GM19025 (cell line): ENCODE measurements around the gene AFF3.
"Not testable (repeated sequence)": the region's sequence is repeated elsewhere in the genome, so short reads cannot be mapped to it uniquely, and the experiment has no call there.

Experiments
- ATAC-seq: cut with Tn5 transposase; IDR thresholded peaks from one replicate; pipeline ENCODE4 v1.9.1; 2021; ENCODE audit warnings: mild to moderate bottlenecking, low read depth, moderate library complexity; ENCODE audit not compliant: unreplicated experiment

The AFF3 gene

DNA sequence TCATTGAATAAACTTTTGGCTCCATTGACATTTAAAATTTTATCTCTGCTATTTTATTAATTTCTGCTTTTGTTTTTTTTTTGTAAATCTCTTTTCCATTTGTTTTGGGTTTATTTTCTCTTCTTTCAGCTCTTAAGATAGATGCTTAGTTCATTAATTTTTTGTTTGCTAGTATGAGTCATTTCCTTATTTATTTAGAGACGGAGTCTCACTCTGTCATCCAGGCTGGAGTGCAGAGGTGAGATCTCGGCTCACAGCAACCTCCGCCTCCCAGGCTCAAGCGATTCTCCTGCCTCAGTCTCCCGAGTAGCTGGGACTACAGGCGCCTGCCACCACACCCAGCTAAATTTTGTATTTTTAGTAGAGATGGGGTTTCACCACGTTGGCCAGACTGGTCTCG lies 407.1 kb downstream of the AFF3 start:
- not testable (repeated sequence) for ATAC-seq

DNA sequence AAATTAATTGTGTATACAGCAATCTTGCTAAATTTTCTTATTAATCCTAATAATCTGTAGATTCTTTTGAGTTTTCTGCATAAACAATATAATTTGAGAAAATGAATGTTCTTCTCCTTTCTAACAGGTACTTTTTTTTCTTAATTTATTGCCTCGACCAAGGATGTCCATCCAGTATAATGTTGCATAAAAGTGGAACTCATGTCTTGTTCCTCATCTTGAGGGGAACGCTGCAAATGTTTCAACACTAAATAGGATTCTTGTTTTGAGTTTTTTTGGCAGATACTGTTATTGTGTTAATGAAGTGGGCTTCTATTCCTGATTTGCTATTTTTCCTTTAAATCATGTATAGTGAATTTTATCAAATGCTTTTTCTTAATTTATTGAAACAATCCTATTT lies 408.2 kb downstream of the AFF3 start:
- ATAC-seq = no peak

GRCh38 chr2:99729104-99730025 lies 413.0 kb downstream of the AFF3 start:
- ATAC-seq = no peak

- no peak for ATAC-seq
Measured at GRCh38 chr2:99728166-99728565, 414.2 kb downstream of the AFF3 start.

DNA sequence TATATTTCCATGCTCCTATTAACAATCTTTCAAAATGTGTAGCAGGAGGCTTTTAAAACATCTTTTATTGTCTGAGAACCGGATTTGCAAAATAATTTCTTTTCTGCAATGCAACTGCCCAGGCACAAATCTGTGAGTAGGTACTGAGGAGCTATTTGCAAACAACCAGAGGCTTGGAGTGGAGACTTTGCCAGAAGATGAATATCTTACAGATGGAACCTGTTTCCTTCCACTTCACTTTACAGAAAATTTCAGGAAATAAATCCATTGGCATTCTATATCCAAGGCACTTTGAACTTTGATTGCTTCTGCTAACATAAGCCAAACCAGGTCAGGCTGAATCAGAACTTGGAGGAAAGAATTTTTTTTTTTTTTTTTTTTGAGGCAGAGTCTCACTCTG lies 415.2 kb downstream of the AFF3 start:
- ATAC-seq = no peak

DNA sequence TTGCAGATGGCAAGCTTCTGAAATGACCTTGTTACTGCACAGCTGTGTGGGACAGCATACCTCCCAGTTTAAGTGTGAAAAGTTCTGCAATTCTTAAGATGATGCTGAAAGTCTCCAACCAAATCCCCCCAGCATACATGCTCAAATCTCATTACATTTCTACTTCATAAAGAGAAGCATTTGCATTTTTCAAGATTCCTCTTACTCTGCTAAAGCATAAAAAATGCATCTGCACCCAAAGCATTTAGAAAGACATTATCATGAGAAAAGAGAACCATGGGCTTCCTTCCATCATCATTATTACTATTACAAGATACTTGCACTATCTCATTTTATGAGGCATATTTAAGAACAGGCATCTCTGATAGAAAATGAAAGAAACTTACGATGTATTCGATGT lies 415.7 kb downstream of the AFF3 start:
- no peak for ATAC-seq

DNA sequence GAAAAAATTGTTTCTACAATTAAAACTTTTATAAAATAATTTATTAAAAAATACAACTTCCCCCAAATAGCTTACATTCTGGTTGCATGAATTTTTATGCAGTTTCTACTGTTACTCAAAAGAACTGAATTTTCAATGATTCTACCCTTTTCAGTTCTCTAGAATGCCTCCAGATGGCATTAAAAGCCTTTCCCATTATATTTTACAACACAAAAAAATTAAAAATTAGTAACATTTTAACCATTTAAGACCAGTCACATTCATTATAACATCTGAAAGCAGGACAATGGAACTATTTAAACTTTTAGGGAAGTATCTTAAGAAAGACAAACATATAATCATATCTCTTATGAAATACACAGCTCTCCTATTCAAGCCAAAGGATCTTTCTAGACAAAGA lies 416.6 kb downstream of the AFF3 start:
- no peak for ATAC-seq

DNA sequence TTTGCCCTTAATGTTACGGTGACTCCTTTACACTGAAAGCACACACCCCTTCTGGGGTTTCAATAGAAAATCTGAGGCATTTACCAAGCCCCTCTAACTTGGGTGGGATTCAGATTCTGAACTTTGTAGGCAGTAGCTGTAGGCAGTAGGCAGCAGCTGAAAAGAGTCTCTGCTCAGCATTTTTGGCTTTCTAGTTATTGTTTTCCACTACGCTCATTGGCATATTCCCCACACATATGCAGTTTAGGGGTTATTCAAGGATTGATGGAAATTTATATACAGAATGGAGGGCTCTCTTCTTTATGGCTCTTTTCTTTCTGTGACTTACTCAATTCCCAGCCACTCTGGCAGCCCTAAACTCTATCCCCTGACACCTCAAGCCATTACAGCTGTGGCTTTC lies 419.9 kb downstream of the AFF3 start:
- no peak for ATAC-seq

GRCh38 chr2:99719102-99719501 lies 423.3 kb downstream of the AFF3 start:
- no peak for ATAC-seq

- ATAC-seq = no peak
Measured at GRCh38 chr2:99715956-99716355, 426.4 kb downstream of the AFF3 start.

DNA sequence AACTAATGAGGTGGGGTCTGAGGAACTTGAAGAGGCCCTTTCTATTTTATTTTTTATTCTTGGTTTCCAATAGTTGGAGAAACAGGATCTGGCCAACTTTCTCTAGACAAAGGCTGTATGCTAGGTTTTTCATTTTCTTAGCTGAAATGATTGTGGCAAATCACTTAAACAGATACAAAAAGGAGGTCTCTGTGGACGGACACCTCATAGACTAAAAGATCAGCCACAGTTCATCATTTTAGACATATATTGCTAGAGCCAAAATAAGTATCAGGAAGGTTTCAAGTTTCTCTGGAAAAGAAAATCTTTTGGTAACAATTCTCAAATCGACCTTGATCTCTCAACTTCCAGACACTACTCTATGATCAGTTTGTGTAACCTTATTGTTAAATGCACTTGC lies 428.0 kb downstream of the AFF3 start:
- ATAC-seq = no peak

DNA sequence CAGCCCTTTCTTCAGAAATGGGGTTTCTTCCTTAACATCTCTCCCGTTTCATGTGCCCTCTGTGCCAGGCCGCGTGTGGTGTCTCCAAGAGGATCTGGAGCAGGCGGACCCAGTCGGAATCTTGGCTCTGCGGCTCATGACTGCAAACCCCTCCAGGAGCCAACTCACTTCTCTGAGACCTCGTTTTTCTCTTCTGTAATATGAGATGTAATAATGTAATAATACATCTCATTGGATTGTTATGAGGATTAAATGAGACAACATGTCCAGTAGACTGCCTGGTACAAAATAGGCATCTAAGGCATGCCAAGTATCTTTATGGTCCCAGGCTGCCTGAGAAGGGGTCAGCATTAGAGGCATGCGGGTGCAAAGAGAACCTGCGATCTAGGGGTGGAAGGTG lies 431.2 kb downstream of the AFF3 start:
- no peak for ATAC-seq

- ATAC-seq = no peak
Measured at GRCh38 chr2:99710721-99711120, 431.7 kb downstream of the AFF3 start.

- no peak for ATAC-seq
Measured at GRCh38 chr2:99709229-99709628, 433.2 kb downstream of the AFF3 start.

DNA sequence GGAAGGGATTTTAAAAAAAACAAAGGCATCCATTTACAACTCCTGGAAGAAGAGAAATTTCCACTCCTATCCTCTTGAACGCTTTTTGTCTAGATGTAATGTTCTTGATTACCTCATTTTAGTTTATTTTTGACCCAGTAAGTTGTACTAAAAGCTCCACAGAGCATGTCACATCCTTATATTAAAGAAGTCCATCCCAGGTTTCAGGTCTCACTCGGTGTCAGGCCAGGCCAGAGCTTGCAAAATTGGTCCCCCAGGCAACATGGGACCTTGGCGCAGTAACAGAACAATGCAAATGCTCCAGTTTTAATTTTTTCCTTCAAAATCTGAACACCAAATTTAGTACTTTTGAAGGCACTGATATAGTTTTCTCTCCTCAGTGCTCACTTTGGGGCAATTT lies 434.2 kb downstream of the AFF3 start:
- ATAC-seq = no peak

DNA sequence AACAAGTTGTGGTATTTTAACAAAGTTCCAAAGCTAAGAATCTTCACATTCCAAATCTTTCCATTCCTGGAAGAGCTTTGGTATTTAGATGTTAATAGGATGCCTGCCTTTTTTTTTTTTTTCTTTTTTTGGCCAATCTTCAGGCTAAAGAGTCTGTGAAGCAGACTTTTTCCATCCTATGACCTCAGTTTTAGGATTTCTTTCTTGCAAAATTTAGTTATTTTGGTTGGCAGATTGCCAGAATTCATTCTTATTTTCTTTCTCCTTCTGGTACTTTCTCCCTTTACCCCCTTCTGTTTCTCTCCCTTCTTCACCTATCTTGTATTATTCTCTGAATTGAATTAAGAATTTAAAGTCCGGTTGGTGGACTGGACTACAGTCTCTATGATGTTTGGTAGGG lies 434.8 kb downstream of the AFF3 start:
- no peak for ATAC-seq

- no peak for ATAC-seq
Measured at GRCh38 chr2:99706735-99707134, 435.7 kb downstream of the AFF3 start.

DNA sequence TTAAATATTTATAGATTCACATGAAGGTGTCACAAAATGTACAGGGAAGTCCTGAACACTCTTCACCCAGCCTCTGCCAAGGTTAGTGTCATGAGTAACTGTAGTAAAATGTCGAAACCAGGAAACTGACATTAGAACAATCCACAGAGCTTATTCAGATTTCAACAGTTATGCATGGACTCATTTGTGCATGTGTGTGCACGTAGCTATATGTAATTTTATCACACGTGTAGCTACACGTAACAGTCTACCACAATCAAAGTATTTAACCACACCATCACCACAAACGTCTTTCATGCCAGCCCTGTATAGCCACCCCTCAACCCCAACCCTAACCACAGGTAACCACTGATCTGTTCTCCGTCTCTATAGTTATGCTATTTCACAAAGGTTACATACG lies 440.9 kb downstream of the AFF3 start:
- ATAC-seq = no peak

GRCh38 chr2:99700482-99701398 lies 441.6 kb downstream of the AFF3 start:
- ATAC-seq = no peak

DNA sequence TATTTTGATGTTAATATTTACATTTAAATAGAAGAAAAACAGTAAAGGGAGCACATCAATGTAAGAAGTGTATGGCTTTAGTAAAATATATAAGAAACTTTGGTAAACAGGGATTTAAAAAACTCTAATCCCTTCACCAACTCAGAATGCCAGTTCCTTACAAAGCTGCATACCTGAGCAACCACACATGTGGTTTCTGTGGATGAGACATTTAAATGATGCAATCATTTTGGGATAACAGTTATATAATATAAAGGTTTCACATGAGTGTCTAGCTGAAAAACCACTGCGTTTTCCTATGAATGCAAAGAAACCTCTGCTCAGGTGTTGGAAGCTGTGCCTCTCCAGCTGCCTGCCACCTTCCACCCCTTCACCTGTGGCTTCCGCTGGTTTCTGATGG lies 443.5 kb downstream of the AFF3 start:
- ATAC-seq = no peak

- ATAC-seq = no peak
Measured at GRCh38 chr2:99697811-99698568, 444.4 kb downstream of the AFF3 start.
